Measurements from ENCODE around the gene GSTP1.
A peak's percentile ranks its signal among the peaks of the same experiment; 100 is the strongest.
"Not testable (repeated sequence)": the region's sequence is repeated elsewhere in the genome, so short reads cannot be mapped to it uniquely, and the experiment has no call there.

GSTP1 gene

DNA sequence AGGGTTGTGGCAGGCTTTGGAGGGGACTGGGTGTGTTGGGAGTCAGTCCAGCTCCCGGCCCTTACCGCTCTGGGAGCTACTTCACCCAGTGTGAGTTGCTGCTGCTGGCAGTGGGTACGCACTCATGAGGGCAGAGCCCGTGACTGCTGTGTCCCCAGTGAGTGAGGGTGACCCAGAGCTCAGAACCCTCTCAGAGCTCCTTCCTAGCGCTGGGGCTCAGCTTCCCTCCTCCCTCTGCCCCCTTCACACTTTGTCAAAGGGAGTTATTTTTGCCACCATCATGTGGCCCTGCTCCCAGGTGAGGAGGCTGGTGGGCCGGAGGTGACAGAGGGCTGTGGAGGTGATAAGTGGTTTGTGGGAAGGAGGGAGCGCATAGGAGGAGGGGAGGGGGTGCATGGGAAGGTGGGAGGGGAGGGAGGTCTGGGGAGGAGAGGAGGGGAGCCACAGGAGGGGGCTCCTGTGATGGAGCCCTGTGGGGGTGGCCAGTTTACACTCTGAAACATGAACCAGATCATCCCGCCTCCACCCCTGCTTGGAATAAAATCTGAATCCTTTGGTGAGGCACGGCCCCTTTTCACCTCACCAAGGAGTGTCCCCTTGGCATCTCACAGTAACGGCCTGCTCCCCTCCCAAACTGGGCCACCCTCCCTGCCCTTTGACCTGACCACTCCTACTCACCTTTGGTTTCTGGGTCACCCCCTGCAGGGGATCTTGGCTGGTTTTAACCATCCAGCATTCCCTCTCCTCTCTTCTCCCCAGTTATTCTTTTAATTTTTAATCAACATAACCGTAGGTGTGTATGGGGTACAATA, 33.0 kb downstream of the GSTP1 start:
- ATAC-seq, result no peak

DNA sequence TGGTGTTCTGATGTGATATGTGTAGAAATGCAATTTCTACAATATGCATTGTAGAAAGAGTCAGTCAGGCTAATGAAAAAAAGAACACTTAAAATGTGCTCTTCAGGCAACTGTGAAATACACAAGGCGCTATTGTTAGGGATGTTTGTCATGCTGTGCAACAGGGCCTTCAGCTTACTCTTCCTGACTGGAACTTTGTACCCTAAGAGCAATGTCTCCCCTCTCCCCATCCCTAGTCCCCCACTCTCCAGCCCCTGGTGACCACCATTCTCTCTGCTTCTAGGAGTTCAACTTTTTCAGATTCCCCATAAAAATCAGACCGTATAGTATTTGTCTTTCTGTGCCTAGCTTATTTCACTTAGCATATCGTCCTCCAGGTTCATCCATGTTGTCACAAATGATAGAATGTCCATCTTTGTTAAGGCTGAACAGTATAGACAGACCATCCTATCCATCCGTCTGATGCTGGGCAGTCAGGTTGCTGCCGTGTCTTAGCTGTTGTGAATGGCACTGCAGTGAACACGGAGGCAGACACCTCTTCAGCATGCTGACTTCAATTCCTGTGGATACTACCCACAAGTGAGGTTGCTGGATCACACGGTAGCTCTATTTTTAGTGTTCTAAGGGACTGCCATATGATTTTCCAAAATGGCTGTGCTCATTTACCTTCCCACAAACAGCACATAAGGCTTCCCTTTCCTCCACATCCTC, 33.8 kb downstream of the GSTP1 start:
- ATAC-seq, result no peak

DNA sequence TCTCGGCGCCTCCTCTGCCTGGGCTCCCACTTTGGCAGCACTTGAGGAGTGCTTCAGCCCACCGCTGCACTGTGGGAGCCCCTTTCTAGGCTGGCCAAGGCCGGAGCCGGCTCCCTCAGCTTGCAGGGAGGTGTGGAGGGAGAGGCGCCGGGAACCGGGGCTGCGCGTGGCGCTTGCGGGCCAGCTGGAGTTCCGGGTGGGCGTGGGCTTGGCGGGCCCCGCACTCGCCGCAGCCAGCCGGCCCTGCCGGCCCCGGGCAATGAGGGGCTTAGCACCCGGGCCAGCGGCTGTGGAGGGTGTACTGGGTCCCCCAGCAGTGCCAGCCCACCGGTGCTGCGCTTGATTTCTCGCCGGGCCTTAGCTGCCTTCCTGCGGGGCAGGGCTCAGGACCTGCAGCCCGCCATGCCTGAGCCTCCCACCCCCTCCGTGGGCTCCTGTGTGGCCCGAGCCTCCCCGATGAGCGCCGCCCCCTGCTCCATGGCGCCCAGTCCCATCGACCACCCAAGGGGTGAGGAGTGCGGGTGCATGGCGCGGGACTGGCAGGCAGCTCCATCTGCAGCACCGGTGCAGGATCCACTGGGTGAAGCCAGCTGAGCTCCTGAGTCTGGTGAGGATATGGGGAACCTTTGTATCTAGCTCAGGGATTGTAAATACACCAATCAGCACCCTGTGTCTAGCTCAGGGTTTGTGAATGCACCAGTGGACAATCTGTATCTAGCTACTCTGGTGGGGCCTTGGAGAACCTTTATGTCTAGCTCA, 35.5 kb downstream of the GSTP1 start:
- ATAC-seq, result not testable (repeated sequence)

DNA sequence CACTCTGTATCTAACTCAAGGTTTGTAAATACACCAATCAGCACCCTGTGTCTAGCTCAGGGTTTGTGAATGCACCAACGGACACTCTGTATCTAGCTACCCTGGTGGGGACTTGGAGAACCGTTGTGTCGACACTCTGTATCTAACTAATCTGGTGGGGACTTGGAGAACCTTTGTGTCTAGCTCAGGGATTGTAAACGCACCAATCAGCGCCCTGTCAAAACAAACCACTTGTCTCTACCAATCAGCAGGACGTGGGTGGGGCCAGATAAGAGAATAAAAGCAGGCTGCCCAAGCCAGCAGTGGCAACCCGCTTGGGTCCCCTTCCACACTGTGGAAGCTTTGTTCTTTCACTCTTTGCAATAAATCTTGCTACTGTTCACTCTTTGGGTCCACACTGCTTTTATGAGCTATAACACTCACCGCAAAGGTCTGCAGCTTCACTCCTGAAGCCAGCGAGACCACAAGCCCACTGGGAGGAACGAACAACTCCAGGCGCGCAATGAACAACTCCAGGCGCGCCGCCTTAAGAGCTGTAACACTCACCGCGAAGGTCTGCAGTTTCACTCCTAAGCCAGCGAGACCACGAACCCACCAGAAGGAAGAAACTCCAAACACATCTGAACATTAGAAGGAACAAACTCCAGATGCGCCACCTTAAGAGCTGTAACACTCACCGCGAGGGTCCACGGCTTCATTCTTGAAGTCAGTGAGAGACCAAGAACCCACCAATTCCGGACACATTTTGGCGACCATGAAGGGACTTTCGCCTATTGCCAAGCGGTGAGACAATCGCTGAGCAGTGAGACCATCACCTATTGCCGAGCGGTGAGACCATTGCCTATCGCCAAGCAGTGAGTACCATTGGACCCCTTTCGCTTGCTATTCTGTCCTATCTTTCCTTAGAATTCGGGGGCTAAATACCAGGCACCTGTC, 36.3 kb downstream of the GSTP1 start:
- ATAC-seq, result not testable (repeated sequence)

DNA sequence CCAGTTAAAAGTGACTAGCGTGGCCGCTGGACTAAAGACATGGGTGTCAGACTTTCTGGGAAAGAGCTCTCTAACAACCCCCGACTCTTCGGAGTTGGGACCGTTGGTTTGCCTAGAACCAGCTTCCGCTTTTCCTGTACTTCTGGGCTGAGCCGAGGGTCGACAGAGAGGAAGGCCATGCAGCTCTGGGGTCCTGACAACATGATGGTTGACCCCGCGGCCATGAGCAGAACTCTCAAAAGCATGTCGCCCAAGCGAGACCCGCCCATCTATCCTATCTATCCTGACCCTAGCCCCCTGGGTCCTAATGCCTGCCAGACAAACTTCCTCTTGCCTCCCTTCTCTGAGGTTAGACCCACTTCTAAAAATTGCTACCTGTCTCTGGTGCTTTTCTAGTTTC, 37.0 kb downstream of the GSTP1 start:
- ATAC-seq, result not testable (repeated sequence)

DNA sequence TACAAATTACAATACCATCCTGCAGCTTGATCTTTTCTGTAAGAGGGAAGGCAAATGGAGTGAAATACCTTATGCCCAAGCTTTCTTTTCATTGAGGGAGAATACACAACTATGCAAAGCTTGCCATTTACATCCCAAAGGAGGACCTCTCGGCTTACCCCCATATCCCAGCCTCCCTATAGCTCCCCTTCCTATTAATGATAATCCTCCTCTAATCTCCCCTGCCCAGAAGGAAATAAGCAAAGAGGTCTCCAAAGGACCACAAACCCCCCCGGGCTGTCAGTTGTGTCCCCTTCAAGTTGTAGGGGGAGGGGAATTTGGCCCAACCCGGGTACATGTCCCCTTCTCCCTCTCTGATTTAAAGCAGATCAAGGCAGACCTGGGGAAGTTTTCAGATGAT, 38.3 kb downstream of the GSTP1 start:
- ATAC-seq, result not testable (repeated sequence)

DNA sequence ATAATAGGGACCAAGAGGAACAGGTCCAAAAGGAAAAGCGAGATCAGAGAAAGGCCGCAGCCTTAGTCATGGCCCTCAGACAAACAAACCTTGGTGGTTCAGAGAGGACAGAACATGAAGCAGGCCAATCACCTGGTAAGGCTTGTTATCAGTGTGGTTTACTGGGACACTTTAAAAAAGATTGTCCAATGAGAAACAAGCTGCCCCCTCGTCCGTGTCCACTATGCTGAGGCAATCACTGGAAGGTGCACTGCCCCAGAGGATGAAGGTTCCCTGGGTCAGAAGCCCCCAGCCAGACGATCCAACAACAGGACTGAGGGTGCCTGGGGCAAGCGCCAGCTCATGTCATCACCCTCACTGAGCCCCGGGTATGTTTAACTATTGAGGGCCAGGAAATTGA, 39.3 kb downstream of the GSTP1 start:
- not testable (repeated sequence) for ATAC-seq

DNA sequence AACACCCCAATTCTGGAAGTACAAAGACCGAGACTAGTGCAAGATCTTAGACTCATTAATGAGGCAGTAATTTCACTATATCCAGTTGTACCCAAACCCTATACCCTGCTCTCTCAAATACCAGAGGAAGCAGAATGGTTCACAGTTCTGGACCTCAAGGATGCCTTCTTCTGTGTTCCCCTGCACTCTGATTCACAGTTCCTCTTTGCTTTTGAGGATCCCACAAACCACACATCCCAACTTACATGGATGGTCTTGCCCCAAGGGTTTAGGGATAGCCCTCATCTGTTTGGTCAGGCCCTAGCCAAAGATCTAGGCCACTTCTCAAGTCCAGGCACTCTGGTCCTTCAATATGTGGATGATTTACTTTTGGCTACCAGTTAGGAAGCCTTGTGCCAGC, 40.2 kb downstream of the GSTP1 start:
- ATAC-seq, result not testable (repeated sequence)

DNA sequence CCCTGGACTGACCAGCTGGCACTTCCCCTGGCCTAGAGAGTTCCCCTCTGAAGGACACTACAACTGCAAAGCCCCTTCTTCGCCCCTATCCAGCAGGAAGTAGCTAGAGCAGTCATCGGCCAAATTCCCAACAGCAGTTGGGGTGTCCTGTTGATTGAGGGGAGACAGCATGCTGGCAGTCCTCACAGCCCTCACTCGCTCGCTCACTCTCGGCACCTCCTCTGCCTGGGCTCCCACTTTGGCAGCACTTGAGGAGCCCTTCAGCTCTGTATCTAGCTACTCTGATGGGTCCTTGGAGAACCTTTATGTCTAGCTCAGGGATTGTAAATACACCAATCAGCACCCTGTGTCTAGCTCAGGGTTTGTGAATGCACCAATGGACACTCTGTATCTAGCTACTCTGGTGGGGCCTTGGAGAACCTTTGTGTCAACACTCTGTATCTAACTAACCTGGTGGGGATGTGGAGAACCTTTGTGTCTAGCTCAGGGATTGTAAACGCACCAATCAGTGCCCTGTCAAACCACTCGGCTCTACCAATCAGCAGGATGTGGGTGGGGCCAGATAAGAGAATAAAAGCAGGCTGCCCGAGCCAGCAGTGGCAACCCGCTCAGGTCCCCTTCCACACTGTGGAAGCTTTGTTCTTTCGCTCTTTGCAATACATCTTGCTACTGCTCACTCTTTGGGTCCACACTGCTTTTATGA, 42.7 kb downstream of the GSTP1 start:
- ATAC-seq, result not testable (repeated sequence)

DNA sequence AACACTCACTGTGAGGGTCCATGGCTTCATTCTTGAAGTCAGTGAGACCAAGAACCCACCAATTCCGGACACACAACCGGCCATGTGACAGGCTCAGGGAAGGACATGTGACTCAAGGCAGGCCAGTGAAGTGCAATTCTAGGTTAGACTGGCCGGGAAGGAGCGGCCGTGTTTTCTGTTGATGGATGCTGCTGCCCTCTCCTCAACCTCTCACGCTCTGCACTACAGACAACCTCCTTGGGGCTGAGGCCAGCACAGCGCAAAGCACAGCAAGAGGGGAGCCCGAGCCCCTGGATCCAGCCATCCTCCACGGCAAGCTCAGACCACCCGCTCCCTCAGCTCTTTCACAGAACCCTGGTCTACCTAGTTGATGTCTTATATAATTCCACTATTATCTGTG, 43.4 kb downstream of the GSTP1 start:
- ATAC-seq, result no peak

DNA sequence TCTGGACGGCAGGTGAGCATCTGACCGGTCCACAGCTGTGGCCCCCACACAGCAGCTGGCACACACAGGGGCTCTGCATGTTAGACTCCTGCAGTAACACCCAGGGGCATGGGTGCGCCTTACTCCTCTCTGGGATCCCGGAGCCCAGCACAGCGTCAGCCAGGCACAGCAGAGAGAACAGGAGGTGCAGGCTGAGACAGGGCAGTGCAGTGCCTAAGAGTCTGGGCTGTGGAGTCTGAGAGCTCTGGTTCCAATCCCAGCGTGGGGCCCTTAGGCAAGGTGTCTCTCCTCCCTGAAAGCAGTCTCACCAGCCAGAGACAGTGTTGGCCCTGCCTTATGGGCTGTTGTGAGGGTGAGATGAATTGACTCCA, 43.8 kb downstream of the GSTP1 start:
- no peak for ATAC-seq

DNA sequence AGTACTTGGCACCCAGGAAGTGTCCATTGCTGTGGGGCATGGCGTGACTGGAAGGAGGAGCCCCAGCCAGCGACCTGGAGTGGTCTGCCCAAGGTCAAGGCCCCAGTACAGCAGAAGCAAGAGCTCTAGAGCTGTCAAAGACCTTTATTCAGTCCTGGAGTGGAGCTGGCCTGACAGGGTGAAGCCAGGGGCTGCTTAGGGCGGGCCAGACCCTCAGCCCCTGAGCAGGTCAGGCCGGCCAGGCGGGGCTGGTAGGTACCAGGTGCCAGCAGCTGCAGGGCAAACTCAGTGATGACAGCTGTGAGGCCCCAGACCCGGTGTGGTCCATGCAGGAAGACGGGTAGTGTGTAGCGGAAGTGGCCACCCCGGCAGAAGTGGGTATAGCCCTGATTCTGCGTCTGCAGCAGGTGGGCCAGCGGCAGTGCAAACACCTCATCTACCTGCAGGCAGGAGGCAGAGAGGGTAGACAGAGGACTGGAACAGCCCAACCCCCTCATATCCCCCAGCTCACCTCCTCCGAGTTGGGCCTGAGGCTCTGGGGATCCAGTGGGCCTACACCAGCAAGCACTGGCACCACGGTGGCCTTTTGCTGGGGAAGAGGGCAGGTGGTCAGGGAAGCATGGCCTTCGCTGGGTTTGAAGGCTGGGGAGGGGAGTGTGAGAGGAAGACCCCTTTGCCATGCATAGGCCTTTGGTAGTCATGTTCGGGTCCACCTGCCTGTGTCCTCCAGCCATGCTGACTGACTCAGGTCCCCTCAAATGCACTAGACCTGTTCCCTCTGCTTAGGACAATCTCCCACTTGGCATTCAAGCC, 44.4 kb downstream of the GSTP1 start:
- no peak for ATAC-seq

DNA sequence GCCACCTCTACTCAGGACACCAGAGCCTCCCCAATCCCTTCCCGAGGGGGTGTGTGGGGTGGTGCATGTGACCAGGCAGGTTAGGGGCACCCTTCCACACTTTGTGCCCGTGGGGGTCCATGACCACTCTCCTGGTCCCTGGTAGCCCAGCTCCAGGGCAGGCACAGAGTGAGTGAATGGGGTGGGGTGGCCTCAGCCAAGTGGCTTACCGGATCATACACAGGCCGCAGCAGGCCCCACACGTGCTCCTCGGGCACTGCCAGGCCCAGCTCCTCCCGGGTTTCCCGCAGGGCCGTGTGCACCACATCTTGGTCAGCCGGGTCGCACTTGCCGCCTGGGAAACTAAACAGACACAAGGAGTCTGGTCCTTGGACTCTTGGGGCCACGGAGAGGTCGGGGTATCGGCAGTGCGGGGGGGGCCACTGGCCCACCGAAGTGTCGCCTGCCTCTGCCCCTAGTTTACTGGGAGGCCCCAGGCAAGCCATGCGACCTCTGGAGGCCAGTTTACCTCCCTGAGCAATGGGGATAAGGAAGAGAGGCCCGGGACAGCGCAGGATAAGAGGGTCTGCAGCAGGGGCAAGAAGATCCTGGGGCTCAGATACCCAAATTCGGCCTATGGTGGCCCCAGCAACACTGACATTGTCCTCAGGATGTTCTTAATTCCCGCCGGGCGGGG, 45.2 kb downstream of the GSTP1 start:
- ATAC-seq, result no peak

DNA sequence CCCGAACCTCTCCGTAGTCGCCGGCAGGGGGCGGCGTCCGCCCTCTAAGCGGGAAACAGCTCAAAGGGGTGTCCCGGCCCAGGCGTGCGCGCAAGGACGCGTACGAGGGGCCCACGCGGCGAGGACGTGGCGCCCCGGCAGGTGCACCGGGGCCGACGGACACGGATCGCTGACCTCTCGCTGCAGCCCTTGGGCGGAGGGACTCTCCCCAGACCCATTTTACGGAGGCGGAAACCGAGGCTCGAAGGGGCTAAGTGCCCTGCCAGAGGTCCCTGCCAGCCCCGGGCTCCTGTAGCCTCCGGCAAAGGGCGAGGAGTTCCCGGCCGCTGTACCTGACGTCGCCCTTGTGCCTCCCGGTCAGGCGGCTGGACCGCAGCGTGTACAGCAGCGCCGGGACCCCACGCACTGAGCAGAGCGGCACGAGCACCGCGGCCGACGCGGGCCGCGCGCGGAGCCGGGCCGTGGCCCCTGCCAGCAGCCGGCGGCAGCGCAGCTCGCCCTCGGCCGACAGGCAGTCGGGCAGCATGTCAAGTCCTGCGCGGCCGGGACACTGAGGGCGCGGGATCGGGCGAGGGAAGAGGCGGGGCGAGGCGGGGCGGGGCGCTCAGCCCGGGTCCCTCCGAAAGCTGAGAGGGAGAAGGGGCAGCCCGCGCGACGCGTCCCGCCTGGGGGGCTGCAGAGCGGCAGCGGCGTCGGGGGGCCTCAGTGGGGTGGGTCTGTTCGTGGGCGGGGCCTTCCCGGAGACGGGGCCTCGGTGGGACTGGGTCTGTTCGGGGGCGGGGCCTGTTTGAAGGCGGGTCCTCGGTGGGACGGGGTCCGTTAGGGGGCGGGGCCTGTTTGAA, 46.0 kb downstream of the GSTP1 start, which contains the start of gene NUDT8:
Gene NUDT8, minus strand, starts transcription at position 552 of the 842 bp plus-strand sequence. Its CDS starts 26 bp downstream, at position 526.
- ATAC-seq, result peak; percentile 69 to 75

DNA sequence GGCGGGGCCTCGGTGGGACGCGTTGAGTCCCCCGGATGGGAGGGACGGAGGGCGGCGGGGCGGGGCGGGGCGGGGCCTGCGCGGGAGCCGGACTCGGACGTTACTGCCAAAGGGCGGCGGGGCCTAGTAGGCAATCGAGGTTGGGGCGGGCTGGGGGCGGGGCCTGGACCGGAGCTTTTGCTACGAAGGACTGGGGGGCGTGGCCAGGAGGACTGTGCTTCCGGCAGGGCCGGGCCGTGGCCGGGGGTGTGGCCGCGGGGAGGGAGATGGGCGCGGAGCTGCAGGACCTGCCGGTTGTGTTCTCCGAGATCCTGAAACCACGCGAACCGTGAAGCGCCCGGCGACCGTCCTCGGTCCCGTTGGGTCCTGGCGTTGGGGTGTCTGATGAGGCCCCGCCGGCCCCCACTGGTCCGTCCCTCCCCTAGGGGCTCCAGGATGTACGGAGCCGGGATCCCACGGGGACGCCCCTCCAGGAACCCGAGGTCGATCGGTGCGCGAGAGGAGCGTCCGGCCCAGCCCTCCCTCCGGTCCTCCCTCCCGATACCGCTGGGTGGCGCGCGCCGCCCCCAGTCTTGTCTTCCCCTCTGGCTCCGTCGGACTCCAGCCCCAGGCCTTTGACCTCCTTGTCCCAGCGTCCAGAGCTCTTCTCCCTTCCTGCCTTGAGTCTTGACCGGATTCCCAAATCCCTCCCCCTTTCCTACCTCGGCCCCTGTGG, 46.8 kb downstream of the GSTP1 start:
- ATAC-seq, result peak; percentile 76 to 80

DNA sequence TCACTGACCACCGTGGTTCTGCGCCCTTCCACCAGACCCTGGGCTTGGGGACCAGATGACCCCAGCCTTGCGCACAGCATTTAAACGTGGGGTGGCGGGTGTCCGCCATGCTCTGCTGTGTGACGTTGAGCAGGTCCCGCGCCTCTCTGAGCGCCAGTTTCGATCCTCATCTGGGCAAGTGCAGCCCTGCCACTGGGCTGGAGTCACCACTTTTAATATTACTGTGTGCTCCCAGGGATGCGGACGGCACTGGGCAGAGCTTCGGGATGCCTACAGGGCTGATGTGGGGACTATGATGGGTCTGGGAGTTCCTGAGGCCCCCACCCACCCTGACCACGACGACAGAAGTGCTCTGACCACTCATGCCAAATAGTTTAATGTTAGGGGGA, 47.3 kb downstream of the GSTP1 start:
- ATAC-seq, result no peak

DNA sequence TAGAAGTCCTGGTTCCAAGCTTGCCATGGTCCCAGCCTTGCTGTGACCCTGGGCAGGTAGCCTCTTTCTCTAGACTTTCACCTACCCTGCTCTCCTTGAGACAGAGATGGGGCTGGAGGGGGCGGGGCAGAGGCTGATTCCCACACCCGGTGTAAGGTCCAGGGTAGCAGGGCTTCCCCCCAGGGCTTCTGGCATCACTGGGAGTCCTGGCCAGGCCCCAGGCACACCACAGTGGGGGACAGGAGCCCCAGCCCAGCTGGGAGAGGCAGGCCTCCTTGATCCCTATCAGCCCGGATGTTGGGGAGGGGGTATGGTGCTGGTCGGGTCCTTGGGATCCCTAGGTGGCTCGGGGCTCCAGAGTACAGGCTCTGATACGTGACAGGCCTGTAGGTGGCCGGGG, 47.8 kb downstream of the GSTP1 start:
- no peak for ATAC-seq

DNA sequence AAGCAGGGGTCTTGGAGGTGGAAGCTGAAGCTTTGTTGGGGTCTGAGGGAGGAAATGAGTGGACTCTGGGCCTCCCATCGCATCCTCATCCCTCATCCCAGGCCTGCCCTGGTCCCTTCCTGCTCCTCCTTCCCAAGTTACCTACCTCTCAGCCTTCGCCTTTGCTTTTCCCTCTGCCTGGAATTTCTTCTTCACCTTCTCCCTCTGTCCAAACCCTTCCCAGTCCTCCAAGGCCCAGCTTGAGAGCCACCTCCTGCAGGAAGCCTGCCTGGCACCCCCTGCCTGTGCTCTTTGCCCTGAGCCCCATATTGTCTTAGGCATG, 48.2 kb downstream of the GSTP1 start:
- no peak for ATAC-seq
